Activated T-helper 2 cell treated with anti-CD3 and anti-CD28 coated beads, Interferon-gamma antibody, Interleukin-2, Interleukin-4, amounts not matched to agents 10 μg/mL and 5 μg/mL and 100 μg/mL, durations not matched to agents 14 hours and 24 hours and 36 hours (primary cell): ENCODE data around the gene ENTR1. TPM values are rescaled to one million over a fixed set of nuclear protein-coding genes. Genes with fewer than 3 reads are reported as not detected.
A peak's percentile ranks its signal among the peaks of the same experiment; 100 is the strongest.

Experiments used
- DNase-seq: peaks from one replicate; pipeline ENCODE4 v3.0.0; 2021; ENCODE audit warnings: low spot score
- H3K27ac Mint-ChIP-seq: one replicate; pipeline ENCODE4 v1.8.0; 2021; ENCODE audit warnings: mixed read lengths
- H3K27me3 Mint-ChIP-seq: one replicate; pipeline ENCODE4 v1.8.0; 2021; ENCODE audit warnings: low read depth, mixed read lengths
- H3K36me3 Mint-ChIP-seq: one replicate; pipeline ENCODE4 v1.8.0; 2021; ENCODE audit warnings: low read depth, mixed read lengths
- H3K4me1 Mint-ChIP-seq: one replicate; pipeline ENCODE4 v1.8.0; 2021; ENCODE audit warnings: low read depth, mixed read lengths
- H3K4me3 Mint-ChIP-seq: one replicate; pipeline ENCODE4 v1.8.0; 2021; ENCODE audit warnings: low read depth, mild to moderate bottlenecking, moderate library complexity, mixed read lengths
- H3K9me3 Mint-ChIP-seq: one replicate; pipeline ENCODE4 v1.8.0; 2021; ENCODE audit warnings: mixed read lengths
- intact Hi-C: fragments of 100-400 bp; cut with micrococcal nuclease; formaldehyde crosslinking; loops from one replicate; pipeline ENCODE4 v1.15.1; 2023
- total RNA-seq: library from RNA; stranded (reverse); gene quantifications from 2 replicates; pipeline ENCODE4 v1.2.3, GENCODE V29; 2022

Gene ENTR1
- total RNA-seq, 1 donor from 2014 or later: 75.6 TPM

DNA sequence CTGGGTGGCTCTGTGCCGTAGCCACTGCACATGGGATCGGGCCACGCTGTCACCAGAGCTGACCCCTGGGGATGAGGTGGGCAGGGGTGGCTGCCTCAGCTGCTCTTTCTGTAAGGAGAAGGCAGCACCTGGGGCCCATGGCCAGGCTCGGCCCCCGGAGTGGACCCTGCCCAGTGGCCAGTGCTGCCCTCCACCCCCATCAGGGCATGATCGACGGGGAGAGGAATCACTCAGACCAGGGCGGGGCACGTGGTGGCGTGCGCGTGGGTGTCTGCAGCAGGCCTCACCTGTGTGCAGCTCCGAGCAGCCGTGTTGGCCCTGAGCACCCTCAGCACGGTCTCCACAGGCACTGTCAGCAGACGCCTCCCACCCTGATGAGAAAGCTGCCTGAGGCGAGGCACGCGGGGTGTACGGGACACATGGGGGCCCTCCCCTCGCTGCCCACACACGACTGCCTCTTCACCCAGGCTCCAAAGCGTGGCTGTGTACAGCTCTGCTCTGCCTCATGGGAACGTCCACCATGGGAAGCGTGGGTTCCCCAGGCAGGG is 28.4 kb downstream of the ENTR1 start:
- H3K27ac Mint-ChIP-seq: no peak overlapping the region
- no peak for DNase-seq
- peaks cover 17% of the 10 kb centered on the region for H3K4me1 Mint-ChIP-seq
- intact Hi-C loops: no loop called here
- peaks cover 47% of the 10 kb centered on the region for H3K36me3 Mint-ChIP-seq
- H3K4me3 Mint-ChIP-seq: no peak overlapping the region
- H3K9me3 Mint-ChIP-seq: no peaks in the 10 kb centered on the region
- H3K27me3 Mint-ChIP-seq: no peaks in the 10 kb centered on the region

DNA sequence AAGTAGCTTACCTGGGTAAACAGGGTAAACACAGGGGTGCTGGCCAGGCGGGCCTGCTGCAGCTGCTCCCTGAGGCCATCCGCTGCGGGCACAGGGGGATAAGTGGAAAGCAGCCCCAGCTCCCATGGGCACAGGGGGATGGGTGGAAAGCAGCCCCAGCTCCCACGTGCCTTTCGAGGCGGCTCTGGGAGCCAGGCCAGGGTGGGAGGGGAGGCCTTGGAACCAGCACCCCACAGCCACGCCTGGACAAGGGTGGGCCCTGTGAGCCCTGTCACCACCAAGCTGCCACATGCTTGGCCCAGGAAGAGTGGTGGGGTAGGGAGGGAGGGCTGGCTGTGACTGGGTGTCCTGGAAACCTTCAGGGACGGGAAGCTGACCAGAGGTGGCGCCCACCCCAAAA is 29.1 kb downstream of the ENTR1 start:
- H3K27me3 Mint-ChIP-seq: no peaks in the 10 kb centered on the region
- H3K4me1 Mint-ChIP-seq: peaks cover 17% of the 10 kb centered on the region
- intact Hi-C loops: no loop called here
- no peak for DNase-seq
- H3K9me3 Mint-ChIP-seq: no peaks in the 10 kb centered on the region
- H3K36me3 Mint-ChIP-seq: peaks cover 42% of the 10 kb centered on the region
- H3K4me3 Mint-ChIP-seq: no peak overlapping the region
- no peak overlapping the region for H3K27ac Mint-ChIP-seq

DNA sequence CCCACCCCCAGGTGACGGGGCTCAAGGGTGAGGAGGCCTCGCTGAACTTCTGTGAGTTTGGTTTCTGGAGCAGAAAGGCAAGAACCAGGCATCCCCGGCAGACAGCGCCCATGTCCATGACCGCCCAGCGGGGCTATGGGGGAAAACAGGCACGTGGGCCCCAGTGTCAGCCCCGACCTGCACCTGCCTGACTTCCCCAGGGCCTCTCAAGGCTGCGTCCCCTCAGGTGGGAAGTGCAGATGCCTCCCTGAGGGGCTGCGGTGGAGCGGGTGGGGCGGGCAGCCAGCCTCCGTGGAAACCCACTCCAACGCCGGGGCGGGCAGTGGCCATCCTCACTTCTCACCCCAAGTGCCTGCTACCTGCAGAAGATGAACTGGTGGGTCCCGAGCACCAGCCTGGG is 30.0 kb downstream of the ENTR1 start:
- Mint-ChIP-seq H3K4me3 (no peak overlapping the region), H3K27ac (no peak overlapping the region), H3K27me3 (no peaks in the 10 kb centered on the region), H3K36me3 (peaks cover 32% of the 10 kb centered on the region), H3K9me3 (no peaks in the 10 kb centered on the region), H3K4me1 (peaks cover 9% of the 10 kb centered on the region)
- intact Hi-C loops: no loop called here
- DNase-seq: no peak

DNA sequence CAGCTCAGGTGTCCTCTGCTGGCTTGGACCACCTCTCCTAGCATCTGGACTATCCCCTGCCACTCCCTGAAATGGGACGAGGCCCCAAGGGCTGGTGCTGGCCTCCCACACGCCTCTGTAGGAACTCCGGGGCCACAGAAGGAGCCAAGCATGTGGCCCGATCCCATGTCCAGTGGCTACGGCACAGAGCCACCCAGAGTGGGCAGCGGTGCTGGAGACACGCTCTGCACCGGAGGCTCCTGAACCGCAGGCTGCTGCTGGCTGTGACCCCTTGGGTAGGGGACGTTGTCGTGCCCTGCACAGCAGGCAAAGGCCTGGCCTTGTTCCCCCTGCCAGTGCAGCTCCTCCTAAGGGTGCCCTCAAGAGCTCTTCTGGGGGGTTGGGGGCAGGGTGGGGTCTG is 30.5 kb downstream of the ENTR1 start:
- H3K4me1 Mint-ChIP-seq: peaks cover 6% of the 10 kb centered on the region
- H3K27ac Mint-ChIP-seq: no peak overlapping the region
- H3K27me3 Mint-ChIP-seq: no peaks in the 10 kb centered on the region
- DNase-seq: no peak
- H3K9me3 Mint-ChIP-seq: no peaks in the 10 kb centered on the region
- H3K36me3 Mint-ChIP-seq: peaks cover 28% of the 10 kb centered on the region
- intact Hi-C loops: no loop called here
- H3K4me3 Mint-ChIP-seq: no peak overlapping the region

DNA sequence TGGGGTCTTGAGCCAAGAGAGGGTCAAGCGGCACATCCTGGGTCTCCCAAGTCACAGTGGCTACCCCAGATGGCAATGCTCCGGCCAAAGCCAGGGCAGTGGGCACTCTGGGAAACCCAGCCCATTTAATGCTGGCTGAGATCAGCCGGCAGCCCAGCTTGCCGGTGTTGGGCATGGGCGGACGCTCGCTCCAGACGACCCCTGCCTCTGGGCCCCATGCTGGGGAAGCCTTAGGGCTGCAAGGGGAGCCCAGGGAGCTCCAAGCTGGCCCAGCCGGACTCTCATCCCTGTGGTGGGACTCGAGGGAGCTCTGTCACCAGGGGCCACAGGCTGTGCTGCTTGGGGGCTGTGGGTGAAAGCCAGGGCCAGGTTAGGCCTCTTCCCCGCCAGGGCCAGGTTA is 31.0 kb downstream of the ENTR1 start:
- Mint-ChIP-seq H3K36me3 (peaks cover 28% of the 10 kb centered on the region), H3K27ac (no peak overlapping the region), H3K9me3 (no peaks in the 10 kb centered on the region), H3K4me1 (peaks cover 2% of the 10 kb centered on the region), H3K27me3 (no peaks in the 10 kb centered on the region), H3K4me3 (no peak overlapping the region)
- intact Hi-C loops: no loop called here
- no peak for DNase-seq

DNA sequence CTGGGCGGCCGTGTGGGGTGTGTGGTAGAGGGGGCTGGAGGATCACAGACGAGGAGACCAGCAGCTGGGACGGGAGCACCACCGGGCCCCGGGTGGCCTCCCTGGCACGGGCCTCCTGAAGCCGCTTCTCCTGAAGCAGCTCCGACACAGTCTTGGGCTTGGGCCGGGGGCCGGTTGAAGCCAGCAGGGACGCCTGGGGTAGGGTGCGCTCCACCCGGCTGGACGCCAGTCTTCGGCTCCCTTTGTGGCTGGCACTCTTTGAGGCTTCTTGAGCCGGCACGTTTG is 31.5 kb downstream of the ENTR1 start:
- H3K4me3 Mint-ChIP-seq: no peak overlapping the region
- no peaks in the 10 kb centered on the region for H3K27me3 Mint-ChIP-seq
- no peak for DNase-seq
- intact Hi-C loops: no loop called here
- no peaks in the 10 kb centered on the region for H3K9me3 Mint-ChIP-seq
- no peaks in the 10 kb centered on the region for H3K4me1 Mint-ChIP-seq
- H3K27ac Mint-ChIP-seq: no peak overlapping the region
- H3K36me3 Mint-ChIP-seq: peaks cover 25% of the 10 kb centered on the region

DNA sequence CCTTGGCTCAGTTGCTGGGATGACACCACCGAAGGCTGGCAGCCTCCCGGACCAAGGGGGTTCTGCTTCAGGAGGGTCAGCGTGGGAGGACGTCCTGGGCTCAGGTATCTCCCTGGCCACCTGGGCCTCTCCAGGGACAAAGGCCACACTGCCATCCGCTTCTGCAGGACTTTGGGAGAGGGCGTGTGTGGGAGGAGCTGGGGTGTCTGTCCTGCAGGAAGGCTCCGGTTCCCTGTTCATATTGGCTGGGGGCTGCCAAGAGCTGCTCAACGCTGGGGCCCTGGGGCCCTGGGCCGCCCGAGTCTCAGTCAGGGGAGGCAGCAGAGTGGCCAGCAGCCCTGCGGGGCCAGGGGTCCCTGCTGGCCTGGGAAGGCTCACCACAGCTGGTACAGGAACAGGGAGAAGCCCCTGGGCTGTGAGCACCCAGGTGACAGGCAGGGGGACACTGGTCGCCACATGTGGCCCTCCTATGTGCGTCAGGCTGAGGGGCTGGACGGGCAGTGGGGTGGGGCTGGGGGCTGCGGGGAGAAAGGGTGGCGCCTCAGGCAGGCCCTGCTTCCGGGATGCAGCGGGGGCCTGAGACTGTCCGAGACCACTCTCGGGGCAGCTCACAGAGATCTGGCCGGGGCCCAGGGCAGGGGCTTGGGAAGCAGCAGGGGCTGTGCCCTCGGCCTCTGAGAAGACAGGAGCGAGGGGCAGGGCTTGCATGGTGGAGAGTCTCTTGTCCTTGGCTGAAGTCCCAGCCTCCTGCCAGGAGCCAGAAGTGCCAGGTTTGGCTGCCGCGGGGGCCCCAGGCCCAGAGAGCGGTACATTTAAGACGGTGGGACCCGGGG is 32.0 kb downstream of the ENTR1 start:
- no peaks in the 10 kb centered on the region for H3K27me3 Mint-ChIP-seq
- DNase-seq: no peak
- intact Hi-C loops: no loop called here
- peaks cover 20% of the 10 kb centered on the region for H3K36me3 Mint-ChIP-seq
- no peaks in the 10 kb centered on the region for H3K4me1 Mint-ChIP-seq
- H3K9me3 Mint-ChIP-seq: no peaks in the 10 kb centered on the region
- no peak overlapping the region for H3K4me3 Mint-ChIP-seq
- H3K27ac Mint-ChIP-seq: no peak overlapping the region

DNA sequence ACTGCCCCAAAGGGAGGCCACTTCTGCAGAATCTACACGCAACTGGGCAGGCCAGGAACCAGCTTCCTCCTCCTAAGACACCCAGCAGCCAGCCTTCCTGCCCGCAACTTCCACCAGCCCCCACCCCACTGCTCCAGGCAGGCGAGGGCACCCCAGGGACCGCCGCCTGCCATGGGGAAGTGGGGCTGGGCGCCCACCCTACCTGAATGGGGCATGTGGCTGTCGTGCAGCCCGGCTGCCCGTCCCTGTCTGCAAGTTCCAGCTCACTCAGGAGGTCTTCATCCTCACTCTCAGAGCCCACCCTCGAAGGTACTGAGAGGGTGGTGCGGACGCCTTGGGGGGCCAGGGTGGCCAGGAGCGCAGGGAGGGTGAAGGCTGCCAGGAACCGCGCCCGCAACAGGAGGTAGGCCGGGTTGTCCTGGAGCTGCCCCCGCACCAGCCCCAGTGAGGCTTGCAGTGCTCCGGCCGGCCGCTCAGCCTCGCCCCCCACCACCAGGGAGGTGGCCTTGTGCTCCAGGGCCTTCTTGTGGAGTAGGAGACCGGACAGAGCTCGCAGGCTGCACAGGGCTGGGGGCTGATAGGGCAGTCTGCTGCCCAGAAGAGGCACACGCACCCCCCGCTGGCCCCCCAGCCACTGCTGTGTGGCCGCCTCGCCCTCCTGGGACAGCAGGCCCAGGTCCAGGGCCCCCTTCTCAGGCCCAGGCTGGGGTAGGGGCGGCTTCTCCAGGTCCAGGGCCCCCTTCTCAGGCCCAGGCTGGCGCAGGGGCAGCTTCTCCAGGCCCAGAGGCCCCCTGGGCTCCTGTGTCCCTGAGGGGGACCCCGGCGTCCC is 32.9 kb downstream of the ENTR1 start:
- no peak for DNase-seq

DNA sequence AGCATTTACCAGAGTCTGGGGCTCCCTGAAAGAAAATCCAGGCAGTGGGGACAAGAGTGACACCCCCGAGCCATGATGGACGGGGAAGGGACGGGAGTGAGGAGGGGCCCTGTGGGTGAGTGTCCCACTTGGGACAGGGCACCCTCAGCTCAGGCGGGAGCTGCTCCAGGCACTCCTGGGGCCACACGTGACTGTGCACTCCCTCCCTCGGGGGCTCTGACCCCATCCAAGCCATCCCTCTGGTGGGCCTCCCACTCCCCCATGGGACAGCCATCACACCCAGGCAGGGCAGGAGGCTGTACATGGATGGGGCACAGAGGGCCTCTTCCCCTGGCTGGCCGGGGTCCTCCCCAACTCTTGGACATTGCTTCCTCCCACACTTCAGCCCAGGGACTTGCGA is 34.0 kb downstream of the ENTR1 start:
- H3K27me3 Mint-ChIP-seq: no peaks in the 10 kb centered on the region
- no peak for DNase-seq
- peaks cover 10% of the 10 kb centered on the region for H3K36me3 Mint-ChIP-seq
- no peaks in the 10 kb centered on the region for H3K4me1 Mint-ChIP-seq
- intact Hi-C loops: no loop called here
- H3K4me3 Mint-ChIP-seq: no peak overlapping the region
- H3K9me3 Mint-ChIP-seq: no peaks in the 10 kb centered on the region
- H3K27ac Mint-ChIP-seq: no peak overlapping the region

More for the DNA sequence above, 32.9 kb downstream of the ENTR1 start:
- H3K36me3 Mint-ChIP-seq: peaks cover 15% of the 10 kb centered on the region
- intact Hi-C loops: no loop called here
- no peaks in the 10 kb centered on the region for H3K9me3 Mint-ChIP-seq
- H3K27ac Mint-ChIP-seq: no peak overlapping the region
- no peak overlapping the region for H3K4me3 Mint-ChIP-seq
- no peaks in the 10 kb centered on the region for H3K4me1 Mint-ChIP-seq
- no peaks in the 10 kb centered on the region for H3K27me3 Mint-ChIP-seq

DNA sequence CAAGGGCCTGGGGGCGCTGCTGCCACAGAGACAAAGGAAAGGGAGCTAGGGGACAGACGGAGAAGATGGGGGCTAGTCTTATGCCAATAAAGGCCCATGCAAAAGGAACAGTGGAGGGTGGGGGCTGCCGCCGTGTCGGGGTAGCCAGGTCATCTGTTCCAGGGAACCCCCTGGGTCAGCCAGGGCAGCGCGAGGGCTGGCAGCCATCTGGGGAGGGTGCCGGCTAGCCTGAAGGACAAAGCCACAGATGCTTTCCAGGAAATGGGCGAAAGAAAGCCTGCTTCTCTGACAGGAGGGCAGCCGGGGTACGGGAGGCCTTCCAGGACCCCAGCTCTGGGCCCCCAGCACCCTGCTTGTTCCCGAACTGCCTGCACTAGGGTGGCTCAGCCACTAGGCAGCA is 35.3 kb downstream of the ENTR1 start:
- peaks cover 10% of the 10 kb centered on the region for H3K36me3 Mint-ChIP-seq
- H3K27ac Mint-ChIP-seq: no peak overlapping the region
- intact Hi-C loops: no loop called here
- DNase-seq: no peak
- H3K27me3 Mint-ChIP-seq: no peaks in the 10 kb centered on the region
- no peaks in the 10 kb centered on the region for H3K9me3 Mint-ChIP-seq
- no peak overlapping the region for H3K4me3 Mint-ChIP-seq
- H3K4me1 Mint-ChIP-seq: no peaks in the 10 kb centered on the region

DNA sequence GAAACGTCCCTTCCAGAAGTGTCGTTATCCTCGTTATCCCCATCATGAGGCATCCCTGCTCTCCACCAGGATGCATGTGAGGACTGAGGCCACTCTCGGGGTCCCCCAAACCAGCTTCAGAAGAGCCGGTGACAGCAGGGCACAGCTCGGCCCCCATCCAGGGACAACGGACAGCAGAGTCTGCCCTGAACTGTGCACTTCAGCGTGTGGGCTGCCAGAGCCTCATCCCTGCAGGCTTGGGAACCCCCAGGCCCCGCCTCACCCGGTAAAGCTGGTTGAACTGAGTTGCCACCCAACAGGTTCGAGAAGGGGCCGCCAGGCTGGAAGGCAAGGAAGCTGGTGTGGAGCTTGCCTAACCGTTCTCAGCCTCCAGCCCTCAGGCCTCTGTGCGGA is 36.2 kb downstream of the ENTR1 start:
- H3K4me3 Mint-ChIP-seq: no peak overlapping the region
- no peak for DNase-seq
- no peaks in the 10 kb centered on the region for H3K27me3 Mint-ChIP-seq
- H3K9me3 Mint-ChIP-seq: no peaks in the 10 kb centered on the region
- H3K36me3 Mint-ChIP-seq: peaks cover 10% of the 10 kb centered on the region
- no peak overlapping the region for H3K27ac Mint-ChIP-seq
- intact Hi-C loops: no loop called here
- H3K4me1 Mint-ChIP-seq: no peaks in the 10 kb centered on the region

DNA sequence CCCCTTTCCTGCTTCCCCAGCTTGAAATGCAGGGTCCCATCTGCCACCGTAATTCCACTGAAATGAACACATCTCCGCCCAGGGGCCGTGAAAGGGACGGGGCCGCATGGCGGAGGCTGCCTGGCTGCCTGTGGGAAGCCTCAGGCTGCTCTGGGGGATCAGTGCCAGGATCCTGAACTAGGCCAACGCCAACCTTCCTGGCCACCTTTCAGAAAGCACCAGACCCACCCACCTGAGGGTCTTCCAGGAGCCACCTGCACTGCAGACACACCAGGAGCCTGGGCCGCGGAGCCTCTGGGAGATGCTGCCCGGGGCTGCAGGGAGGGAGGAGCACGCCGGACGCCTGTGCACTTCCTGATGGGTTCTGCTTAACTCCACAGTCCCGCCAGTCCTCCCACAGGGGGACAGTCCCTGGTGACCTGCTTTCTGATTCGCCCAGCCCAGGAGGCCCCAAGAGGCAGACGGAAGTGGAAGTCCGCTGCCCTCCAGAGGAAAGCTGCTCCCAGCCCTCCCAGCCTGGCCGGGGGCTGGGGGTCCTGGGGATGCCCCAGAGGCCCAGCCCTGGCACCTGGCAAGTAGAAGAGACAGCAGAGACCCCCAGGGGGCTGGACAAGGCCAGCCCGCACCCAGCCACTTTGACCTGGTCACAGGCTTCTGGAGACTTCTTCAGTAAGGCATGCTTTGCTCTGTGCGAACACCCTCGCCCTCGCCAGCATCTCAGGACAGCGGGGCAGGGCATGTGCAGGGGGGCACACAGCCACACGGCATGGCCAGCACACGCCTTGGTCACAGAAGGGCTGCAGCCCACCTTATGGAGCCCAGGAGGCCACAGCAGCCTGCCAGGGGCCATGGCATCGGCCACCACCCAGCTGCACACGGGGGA is 36.9 kb downstream of the ENTR1 start, which contains the start of gene CARD9:
TSS of gene CARD9 (minus strand) at position 370 of the 883 bp plus-strand sequence. CDS start 1,591 bp downstream, outside the sequence.
- intact Hi-C loops: no loop called here
- Mint-ChIP-seq H3K4me3 (peak within 1 kb of the TSS; percentile 77), H3K27me3 (no peaks in the 10 kb centered on the region), H3K27ac (peak within 1 kb of the TSS; percentile 55), H3K9me3 (no peaks in the 10 kb centered on the region), H3K36me3 (peaks cover 7% of the 10 kb centered on the region), H3K4me1 (no peaks in the 10 kb centered on the region)
- DNase-seq: no peak
